HG02571 (cell line): ENCODE data around the gene TEDC1.

Experiments
- ATAC-seq: cut with Tn5 transposase; IDR thresholded peaks from one replicate; pipeline ENCODE4 v1.9.1; 2021; ENCODE audit warnings: mild to moderate bottlenecking, moderate library complexity; ENCODE audit not compliant: unreplicated experiment

TEDC1 gene

GRCh38 chr14:105473033-105473676 lies 17.9 kb upstream of the TEDC1 start:
- ATAC-seq, result no peak

- ATAC-seq, result no peak
These were observed 17.2 kb upstream of the TEDC1 start for GRCh38 chr14:105473677-105474482.

- ATAC-seq, result no peak
These were observed 16.4 kb upstream of the TEDC1 start, which contains the start of gene CRIP2 for GRCh38 chr14:105474483-105475268. Gene CRIP2 (plus strand): TSS chr14:105474821. CDS start chr14:105474863, 42 bp downstream.

- ATAC-seq, result no peak
These were observed 15.6 kb upstream of the TEDC1 start for GRCh38 chr14:105475269-105476096.

- no peak for ATAC-seq
These were observed 14.8 kb upstream of the TEDC1 start for GRCh38 chr14:105476097-105476830.

GRCh38 chr14:105476831-105477659 lies 14.0 kb upstream of the TEDC1 start:
- ATAC-seq, result no peak

GRCh38 chr14:105477660-105478397 lies 13.2 kb upstream of the TEDC1 start:
- no peak for ATAC-seq

GRCh38 chr14:105478398-105479251 lies 12.4 kb upstream of the TEDC1 start:
- no peak for ATAC-seq

GRCh38 chr14:105479431-105480158 lies 11.5 kb upstream of the TEDC1 start:
- no peak for ATAC-seq

GRCh38 chr14:105480199-105480746 lies 10.8 kb upstream of the TEDC1 start:
- no peak for ATAC-seq

GRCh38 chr14:105480807-105481801 lies 9.9 kb upstream of the TEDC1 start:
- peak; percentile 41 for ATAC-seq

GRCh38 chr14:105481886-105482457 lies 9.1 kb upstream of the TEDC1 start:
- ATAC-seq, result peak; percentile 43

- ATAC-seq, result no peak
These were observed 8.4 kb upstream of the TEDC1 start for GRCh38 chr14:105482486-105483110.

- ATAC-seq, result no peak
These were observed 7.6 kb upstream of the TEDC1 start for GRCh38 chr14:105483300-105484068.
